GM12878 (cell line): Measurements from ENCODE around the gene ARAP1.

ENCODE experiments used
- FOXK2 ChIP-seq: fragments of 450-650 bp; IDR thresholded peaks from 2 replicates; pipeline ENCODE4 v1.6.1; 2017; ENCODE audit warnings: mild to moderate bottlenecking, moderate library complexity
- JUNB ChIP-seq: IDR thresholded peaks from 2 replicates; pipeline ENCODE4 v1.6.1; 2016; ENCODE audit warnings: antibody characterized with exemption, mild to moderate bottlenecking
- POLR2AphosphoS5 ChIP-seq: IDR thresholded peaks from 2 replicates; pipeline ENCODE4 v1.6.1; 2011; ENCODE audit warnings: mild to moderate bottlenecking, low read length, inconsistent platforms
- SKIL ChIP-seq: fragments of 450-650 bp; IDR thresholded peaks from 2 replicates; pipeline ENCODE4 v1.6.1; 2017; ENCODE audit warnings: mild to moderate bottlenecking, low read depth, inconsistent platforms; ENCODE audit not compliant: poor library complexity, severe bottlenecking
- SRF ChIP-seq, 2 experiments: IDR thresholded peaks; 2 replicates each; pipeline ENCODE4 v1.6.1; 2011; ENCODE audit warnings: low read depth in 2 of 2, low read length in 2 of 2, mild to moderate bottlenecking in 1 of 2, moderate library complexity in 1 of 2
- USF2 ChIP-seq: IDR thresholded peaks from 2 replicates; pipeline ENCODE4 v1.6.1; 2011; ENCODE audit warnings: low read depth, low read length, improper control_type of control experiment, borderline replicate concordance

- no peak for TF ChIP-seq USF2
- TF ChIP-seq FOXK2 = no peak
- TF ChIP-seq JUNB = no peak
- no peak for TF ChIP-seq SKIL
- no peak for TF ChIP-seq SRF (IDR thresholded peaks at IDR 0.05; ENCODE audit: low read depth in 2 of 2, low read length in 2 of 2)
- TF ChIP-seq POLR2AphosphoS5 = no peak
These were observed 28.8 kb upstream of the ARAP1 start for GRCh38 chr11:72781063-72781312.
